Measurements from ENCODE around the gene SMOC2.

SMOC2 gene

GRCh38 chr6:168538892-168539811, 98.2 kb downstream of the SMOC2 start:
- in situ Hi-C loops (cut with MboI; ENCODE audit: low sequenced_read_pairs, unreplicated experiment): no loop called here
- no peak for TF ChIP-seq CTCF (IDR thresholded peaks at IDR 0.05; ENCODE audit: borderline replicate concordance, control extremely low read depth, extremely low read depth, insufficient read depth, missing control alignments)
- DNase-seq (ENCODE audit: low spot score): no peak

GRCh38 chr6:168540713-168541291, 99.8 kb downstream of the SMOC2 start:
- in situ Hi-C loops (cut with MboI; ENCODE audit: low sequenced_read_pairs, unreplicated experiment): no loop called here
- no peak for TF ChIP-seq CTCF (IDR thresholded peaks at IDR 0.05; ENCODE audit: borderline replicate concordance, control extremely low read depth, extremely low read depth, insufficient read depth, missing control alignments)
- no peak for DNase-seq (ENCODE audit: low spot score)

GRCh38 chr6:168541307-168541706, 100.3 kb downstream of the SMOC2 start:
- DNase-seq (ENCODE audit: low spot score): no peak
- in situ Hi-C loops (cut with MboI; ENCODE audit: low sequenced_read_pairs, unreplicated experiment): no loop called here
- TF ChIP-seq CTCF (IDR thresholded peaks at IDR 0.05; ENCODE audit: borderline replicate concordance, control extremely low read depth, extremely low read depth, insufficient read depth, missing control alignments): no peak

GRCh38 chr6:168542301-168542700, 101.3 kb downstream of the SMOC2 start:
- in situ Hi-C loops (cut with MboI; ENCODE audit: low sequenced_read_pairs, unreplicated experiment): no loop called here
- TF ChIP-seq CTCF (IDR thresholded peaks at IDR 0.05; ENCODE audit: borderline replicate concordance, control extremely low read depth, extremely low read depth, insufficient read depth, missing control alignments): no peak
- no peak for DNase-seq (ENCODE audit: low spot score)

GRCh38 chr6:168545428-168545827, 104.4 kb downstream of the SMOC2 start:
- in situ Hi-C loops (cut with MboI; ENCODE audit: low sequenced_read_pairs, unreplicated experiment): no loop called here
- no peak for TF ChIP-seq CTCF (IDR thresholded peaks at IDR 0.05; ENCODE audit: borderline replicate concordance, control extremely low read depth, extremely low read depth, insufficient read depth, missing control alignments)
- DNase-seq (ENCODE audit: low spot score): no peak

GRCh38 chr6:168546151-168546550, 105.2 kb downstream of the SMOC2 start:
- in situ Hi-C loops (cut with MboI; ENCODE audit: low sequenced_read_pairs, unreplicated experiment): no loop called here
- TF ChIP-seq CTCF (IDR thresholded peaks at IDR 0.05; ENCODE audit: borderline replicate concordance, control extremely low read depth, extremely low read depth, insufficient read depth, missing control alignments): no peak
- DNase-seq (ENCODE audit: low spot score): no peak
